ENCODE results near the gene NOP10.

NOP10 gene

GRCh38 chr15:34341381-34342212 is 1.3 kb downstream of the NOP10 start:
- no peak for TF ChIP-seq CTCF (IDR thresholded peaks at IDR 0.05; ENCODE audit: insufficient read depth, low read length, poor library complexity, severe bottlenecking)
- Histone ChIP-seq H3K36me3 (ENCODE audit: control insufficient read depth, insufficient read depth, low read length) (no peaks in the 10 kb centered on the region; the same call in 1 of the 2 replicates), H3K27me3 (replicated peaks; ENCODE audit: control insufficient read depth, insufficient read depth, low read length) (no peaks in the 10 kb centered on the region), H3K4me3 (replicated peaks; ENCODE audit: low read depth, low read length) (peak overlapping the region; percentile 88)
- DNase-seq (ENCODE audit: extremely low read depth, insufficient read length) = no peak

- TF ChIP-seq CTCF (IDR thresholded peaks at IDR 0.05; ENCODE audit: insufficient read depth, low read length, poor library complexity, severe bottlenecking) = no peak
- no peaks in the 10 kb centered on the region for H3K27me3 ChIP-seq (replicated peaks; ENCODE audit: control insufficient read depth, insufficient read depth, low read length)
- no peak overlapping the region for H3K4me3 ChIP-seq (replicated peaks; ENCODE audit: low read depth, low read length)
Observed at GRCh38 chr15:34339946-34340345, 3.0 kb downstream of the NOP10 start.

GRCh38 chr15:34338347-34338746 is 4.6 kb downstream of the NOP10 start:
- DNase-seq (ENCODE audit: extremely low read depth, insufficient read length) = no peak
- TF ChIP-seq CTCF (IDR thresholded peaks at IDR 0.05; ENCODE audit: insufficient read depth, low read length, poor library complexity, severe bottlenecking) = no peak
- Histone ChIP-seq H3K27me3 (replicated peaks; ENCODE audit: control insufficient read depth, insufficient read depth, low read length) (no peaks in the 10 kb centered on the region), H3K4me3 (replicated peaks; ENCODE audit: low read depth, low read length) (peak overlapping the region; percentile 50), H3K36me3 (ENCODE audit: control insufficient read depth, insufficient read depth, low read length) (no peaks in the 10 kb centered on the region; the same call in 1 of the 2 replicates)

More at GRCh38 chr15:34339946-34340345, 3.0 kb downstream of the NOP10 start:
- DNase-seq (ENCODE audit: extremely low read depth, insufficient read length) = no peak
- no peaks in the 10 kb centered on the region; the same call in 1 of the 2 replicates for H3K36me3 ChIP-seq (ENCODE audit: control insufficient read depth, insufficient read depth, low read length)

- Histone ChIP-seq H3K4me3 (replicated peaks; ENCODE audit: low read depth, low read length) (peak within 1 kb of the TSS; percentile 95), H3K27me3 (replicated peaks; ENCODE audit: control insufficient read depth, insufficient read depth, low read length) (no peaks in the 10 kb centered on the region), H3K36me3 (ENCODE audit: control insufficient read depth, insufficient read depth, low read length) (no peaks in the 10 kb centered on the region; the same call in 1 of the 2 replicates)
- TF ChIP-seq CTCF (IDR thresholded peaks at IDR 0.05; ENCODE audit: insufficient read depth, low read length, poor library complexity, severe bottlenecking) = no peak
- DNase-seq (ENCODE audit: extremely low read depth, insufficient read length) = peak; percentile 94
Observed at GRCh38 chr15:34337557-34338306, 5.2 kb downstream of the NOP10 start, which contains the start of gene SLC12A6. Gene SLC12A6, minus strand, starts transcription at chr15:34337781. Its CDS starts 1,101 bp downstream, at chr15:34336680.

GRCh38 chr15:34336991-34337556 is 5.9 kb downstream of the NOP10 start:
- DNase-seq (ENCODE audit: extremely low read depth, insufficient read length) = no peak
- TF ChIP-seq CTCF (IDR thresholded peaks at IDR 0.05; ENCODE audit: insufficient read depth, low read length, poor library complexity, severe bottlenecking) = no peak
- no peaks in the 10 kb centered on the region for H3K27me3 ChIP-seq (replicated peaks; ENCODE audit: control insufficient read depth, insufficient read depth, low read length)
- H3K36me3 ChIP-seq (ENCODE audit: control insufficient read depth, insufficient read depth, low read length) = no peaks in the 10 kb centered on the region; the same call in 1 of the 2 replicates
- peak overlapping the region; percentile 95 for H3K4me3 ChIP-seq (replicated peaks; ENCODE audit: low read depth, low read length)
